HG02798 (cell line): ENCODE measurements around the gene RASL12.

Source experiments
- ATAC-seq: cut with Tn5 transposase; IDR thresholded peaks from one replicate; pipeline ENCODE4 v1.9.1; 2021; ENCODE audit warnings: mild to moderate bottlenecking; ENCODE audit not compliant: unreplicated experiment, poor library complexity

The RASL12 gene

DNA sequence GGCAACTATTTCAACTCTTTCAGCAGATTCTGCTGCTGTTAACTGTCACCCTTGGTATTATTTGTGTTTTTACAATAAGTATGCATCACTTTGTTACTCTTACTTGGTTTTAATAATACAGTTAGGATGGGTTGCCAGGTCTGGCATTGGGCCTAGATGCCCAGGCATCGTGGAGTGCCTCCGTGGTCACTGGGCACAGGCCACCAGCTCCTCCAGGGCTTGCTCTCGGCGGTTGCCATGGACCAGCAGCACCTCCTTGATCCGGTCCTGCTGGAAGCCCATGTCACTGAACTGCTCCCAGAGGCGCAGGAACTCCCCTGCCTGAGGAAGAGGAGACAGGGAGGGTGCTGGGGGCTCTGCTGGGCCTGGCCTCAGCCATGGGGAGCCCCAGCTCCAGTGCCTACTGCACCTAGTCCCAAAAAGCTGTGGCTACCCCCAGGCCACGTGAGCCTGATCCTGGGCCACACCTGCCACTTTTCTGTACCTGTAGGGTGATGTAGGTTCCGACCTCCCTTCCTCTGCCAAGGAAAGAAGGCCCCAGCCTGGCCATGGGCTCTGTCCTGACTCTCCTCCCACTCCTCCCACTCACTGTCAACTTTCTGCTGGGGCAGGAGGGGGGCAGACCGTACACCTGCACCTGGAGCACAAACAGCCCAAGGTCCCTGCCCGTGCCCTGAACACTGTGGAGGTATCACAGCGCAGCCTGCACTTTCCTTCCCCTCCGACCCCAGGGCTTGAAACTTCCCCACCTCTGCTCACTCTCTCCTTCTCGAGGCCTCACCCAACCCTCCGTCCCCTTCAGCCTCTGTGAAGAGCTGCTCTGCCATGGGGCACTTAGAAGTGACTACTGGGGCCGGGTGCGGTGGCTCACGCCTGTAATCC, 25.4 kb upstream of the RASL12 start:
- no peak for ATAC-seq

DNA sequence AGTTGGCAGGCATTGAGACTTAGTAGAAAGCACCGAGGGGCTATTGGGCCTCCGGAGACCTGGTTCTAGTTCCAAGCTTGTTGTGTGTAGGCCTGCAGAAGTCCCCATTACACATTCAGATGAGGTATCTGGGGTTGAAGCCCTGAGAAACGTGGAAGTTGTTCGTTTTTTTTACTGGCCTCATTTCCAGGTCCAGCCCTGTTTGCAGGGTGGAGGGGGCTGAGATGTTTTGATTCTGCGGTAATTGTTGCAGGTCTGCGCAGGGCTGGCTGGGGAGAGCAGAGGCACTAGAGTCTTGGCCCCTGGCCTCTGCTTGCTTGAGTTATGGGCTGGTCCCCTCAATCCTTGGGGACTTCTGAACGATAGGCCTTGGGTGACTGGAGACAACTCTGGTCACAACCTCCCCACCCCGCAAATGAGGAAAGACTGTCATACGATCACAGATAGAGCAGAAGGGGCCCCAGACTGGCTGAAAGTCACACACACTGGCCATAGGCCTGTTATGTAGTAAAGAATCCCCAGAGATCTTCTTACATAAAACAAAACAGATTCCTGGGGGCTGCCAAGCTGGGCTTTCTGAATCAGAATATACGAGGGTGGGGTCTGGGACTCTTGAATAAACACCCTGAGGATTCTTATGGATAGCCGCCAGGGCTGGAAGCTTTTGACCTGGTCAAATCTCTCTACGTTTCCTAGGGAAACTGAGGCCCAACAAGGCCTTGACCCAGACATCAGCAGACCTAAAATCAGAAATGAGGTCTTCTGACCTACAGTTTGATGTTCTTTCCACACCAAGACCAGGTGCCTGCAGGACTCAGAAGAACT, 24.4 kb upstream of the RASL12 start:
- no peak for ATAC-seq

DNA sequence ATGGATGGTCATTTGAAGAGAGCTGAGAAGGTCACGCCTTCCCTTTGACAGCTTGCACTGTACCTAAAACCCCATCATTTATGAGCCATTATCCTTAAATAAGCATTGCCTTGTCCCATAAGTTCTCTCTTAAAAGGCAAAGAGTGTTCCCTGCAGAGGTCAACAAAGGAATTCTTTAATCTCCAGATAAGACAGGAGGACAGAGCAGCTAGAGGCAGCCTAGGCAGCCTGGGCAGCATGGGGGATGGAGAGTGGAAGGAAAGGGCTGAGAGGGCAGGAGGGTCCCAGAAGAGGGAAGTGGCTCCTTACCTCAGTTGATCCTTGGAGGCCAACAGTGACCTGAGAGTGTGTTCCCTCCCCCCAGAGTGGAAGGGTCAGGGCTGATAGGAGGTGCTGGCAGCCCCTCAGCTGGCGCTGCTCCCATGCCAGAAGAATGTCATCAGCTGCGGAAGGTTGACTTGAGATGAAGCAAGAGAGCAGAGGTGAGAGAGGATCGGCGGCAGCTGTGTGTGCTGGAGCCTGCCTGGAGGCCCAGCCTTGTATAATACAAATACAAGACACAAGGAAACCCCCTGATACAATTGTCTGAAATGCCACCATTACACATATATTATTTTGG, 21.5 kb upstream of the RASL12 start:
- ATAC-seq, result no peak

DNA sequence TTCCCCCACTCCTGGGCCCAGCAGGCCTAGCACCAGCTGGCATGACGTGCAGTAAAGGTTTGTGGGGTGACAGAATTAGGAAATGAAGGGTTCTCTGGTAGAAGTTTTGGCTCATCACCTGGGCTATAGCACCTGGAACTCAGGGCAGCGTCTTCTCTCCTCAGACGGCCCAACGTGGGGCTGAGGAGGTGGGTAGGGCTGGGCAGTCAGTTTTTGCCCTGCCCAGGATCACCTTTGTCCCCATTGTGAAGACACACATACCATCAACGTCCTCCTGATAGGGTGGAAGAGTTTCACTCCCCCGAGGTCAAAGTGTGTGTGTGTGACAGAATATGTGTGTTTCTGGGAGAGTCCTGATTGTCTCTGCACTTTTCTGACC, 20.8 kb upstream of the RASL12 start:
- no peak for ATAC-seq

DNA sequence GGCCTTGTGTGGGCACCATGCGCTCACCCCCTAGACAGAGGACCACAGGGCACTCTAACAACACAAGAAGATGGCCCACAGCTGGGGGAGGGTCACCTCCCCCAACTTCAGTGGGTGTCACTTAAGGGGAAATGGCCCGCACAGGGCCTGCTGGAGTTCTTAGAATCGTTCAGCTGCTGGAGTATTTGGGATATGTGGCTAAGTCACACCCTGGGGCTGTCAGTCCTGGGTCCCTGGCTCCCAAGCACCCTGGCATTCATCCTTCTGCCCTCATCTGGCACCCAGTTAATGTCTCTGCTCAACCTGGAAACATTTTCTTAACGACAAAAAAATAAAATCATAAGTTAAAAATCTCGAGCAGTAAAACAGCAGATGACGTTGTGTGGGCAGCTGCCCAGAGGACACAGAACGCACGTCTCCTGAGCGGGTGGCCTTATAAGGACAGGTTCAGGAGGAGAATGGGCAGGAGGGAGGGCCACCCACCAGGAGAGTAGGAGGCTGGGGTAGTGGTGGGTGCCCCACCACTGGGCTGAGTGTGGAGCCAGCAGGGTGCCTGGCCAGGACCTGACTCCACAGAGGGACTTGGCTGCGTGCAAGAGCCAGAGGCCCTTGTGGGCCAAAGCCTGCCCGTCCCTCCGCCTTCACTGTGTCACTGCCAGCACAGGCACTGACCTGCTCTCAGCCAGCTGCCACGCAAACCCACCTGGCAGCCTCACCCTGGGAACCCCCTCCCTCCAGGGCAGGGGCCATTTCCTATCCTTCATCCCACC, 20.3 kb upstream of the RASL12 start:
- ATAC-seq, result no peak

DNA sequence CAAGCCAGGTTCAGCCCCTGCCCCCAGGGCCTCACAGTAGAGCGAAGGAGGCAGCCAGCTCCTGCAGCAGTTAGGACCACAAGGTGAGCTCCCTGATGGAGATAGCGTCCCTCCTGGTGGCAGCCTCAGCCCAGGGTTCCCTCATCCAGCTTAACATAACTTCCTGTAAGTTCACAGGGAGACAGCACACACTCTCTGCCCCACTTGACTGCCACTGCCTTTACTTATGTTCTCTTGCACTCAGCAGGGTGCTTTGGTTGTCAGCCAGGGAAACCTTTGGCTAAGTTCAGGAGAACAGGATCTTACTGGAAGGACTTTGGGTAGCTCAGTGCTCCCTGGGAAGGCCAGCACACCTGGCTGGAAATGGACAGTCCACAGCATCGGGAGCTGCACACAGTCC, 19.6 kb upstream of the RASL12 start:
- ATAC-seq, result no peak

DNA sequence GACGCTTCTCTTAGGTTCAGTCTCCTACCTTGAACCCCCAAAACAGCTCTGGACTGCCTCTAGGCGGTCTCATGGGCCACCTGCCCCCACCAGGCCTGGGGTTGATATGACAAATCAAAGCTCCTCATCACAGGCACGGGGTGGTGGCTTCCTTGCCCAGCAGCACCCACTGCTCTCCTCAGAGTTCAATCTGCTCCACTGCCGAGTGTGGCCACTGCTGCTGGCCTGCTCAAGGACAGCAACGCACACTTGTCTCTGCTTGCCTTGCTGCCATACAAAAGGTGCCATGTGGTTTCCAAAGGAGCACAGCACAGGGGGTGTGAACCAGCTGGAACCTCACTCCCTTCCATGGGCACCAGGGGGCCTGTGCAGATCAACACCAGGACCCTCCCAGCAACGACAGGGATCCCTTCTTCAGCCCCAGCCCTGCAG, 18.9 kb upstream of the RASL12 start:
- ATAC-seq, result no peak

DNA sequence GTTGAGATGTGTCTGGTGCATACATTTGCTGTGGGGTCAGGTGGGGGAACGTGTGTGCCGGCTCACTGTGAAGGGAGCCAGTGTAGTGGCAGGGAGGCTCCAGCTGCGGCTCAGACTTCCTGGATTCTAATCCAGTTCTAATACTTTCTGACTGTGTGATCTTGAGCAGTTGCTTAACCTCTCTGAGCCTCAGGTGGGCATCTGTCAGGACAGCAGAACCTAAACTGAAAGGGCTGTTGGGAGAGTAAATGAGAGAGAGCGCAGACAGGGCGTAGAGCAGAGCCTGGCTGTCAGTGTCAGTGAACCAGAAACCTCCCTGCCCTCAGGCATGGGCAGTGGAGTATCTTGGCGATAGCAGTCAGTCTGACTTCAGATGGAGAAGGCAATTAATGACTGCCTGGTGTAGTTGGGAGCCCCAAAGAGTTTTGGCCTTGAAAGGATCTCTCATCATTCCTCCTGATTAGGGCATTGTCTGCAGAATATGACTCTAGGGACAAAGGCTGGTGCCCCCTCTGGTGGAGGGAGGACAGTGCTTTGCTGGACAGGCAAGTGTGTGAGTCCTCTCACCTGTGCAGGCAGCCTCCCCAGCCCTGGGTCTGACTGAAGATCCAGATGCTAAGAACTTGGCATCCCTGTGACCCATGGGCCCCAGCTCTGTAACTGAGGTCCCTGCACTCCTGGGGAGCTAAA, 18.3 kb upstream of the RASL12 start:
- ATAC-seq, result no peak

DNA sequence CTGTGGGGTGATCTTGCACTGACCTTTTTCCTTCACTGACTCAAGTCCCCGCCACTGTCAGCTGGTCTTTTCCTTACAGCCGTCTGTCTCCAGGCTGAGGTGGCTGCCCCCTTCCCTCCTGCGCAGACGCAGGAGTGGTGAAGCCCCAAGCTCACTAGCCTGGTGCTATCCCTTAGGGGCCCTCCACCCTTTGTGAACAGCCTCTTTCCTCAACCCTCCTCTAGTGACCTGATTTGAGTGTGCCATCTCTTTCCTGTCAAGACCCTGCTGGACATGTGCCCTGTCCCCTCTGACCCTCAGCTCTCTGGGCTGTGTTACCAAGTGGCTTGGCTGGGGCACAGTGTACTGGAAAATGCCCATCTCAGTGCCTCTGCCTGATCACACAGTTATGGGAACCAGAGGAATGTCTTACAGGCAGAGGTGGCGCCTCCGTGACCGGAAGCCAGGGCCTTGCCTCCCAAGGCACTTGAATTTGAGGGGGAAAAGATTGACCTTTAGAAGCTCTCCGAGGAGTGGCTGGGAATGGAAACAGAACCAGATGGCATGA, 17.5 kb upstream of the RASL12 start:
- no peak for ATAC-seq

DNA sequence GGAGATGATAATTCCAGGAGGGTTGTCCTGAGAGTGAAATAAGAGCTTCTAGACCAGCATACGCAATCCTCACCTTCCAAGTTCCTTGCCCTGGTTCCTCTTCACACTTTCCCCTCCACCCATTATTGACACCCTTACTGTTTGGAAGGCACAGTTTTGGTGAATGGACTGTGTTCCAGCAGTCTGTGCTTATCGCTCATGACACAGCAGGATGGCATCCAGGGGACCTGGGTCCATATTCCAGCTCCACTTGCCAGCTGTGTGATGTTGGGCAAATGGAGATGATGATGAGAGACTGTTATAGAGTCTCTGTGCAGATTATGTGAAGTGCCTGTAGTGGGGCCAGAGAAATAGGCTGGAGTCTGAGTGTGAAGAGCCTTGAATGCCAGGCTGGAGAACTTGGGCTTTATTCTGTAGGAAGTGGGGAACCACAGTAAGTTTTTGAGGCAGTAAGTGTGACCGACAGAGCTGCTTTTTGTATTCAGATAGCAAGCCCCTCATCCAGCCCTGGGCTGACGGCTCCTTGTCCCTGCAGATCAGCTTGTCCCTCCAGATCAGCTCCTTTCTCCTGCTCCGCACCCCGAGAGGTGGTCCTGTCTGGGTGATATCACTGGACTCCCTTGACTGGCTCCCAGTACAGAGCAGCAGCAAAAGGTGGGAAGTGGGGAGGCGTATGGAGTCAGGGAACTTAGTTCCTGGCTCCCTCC, 16.9 kb upstream of the RASL12 start:
- no peak for ATAC-seq

DNA sequence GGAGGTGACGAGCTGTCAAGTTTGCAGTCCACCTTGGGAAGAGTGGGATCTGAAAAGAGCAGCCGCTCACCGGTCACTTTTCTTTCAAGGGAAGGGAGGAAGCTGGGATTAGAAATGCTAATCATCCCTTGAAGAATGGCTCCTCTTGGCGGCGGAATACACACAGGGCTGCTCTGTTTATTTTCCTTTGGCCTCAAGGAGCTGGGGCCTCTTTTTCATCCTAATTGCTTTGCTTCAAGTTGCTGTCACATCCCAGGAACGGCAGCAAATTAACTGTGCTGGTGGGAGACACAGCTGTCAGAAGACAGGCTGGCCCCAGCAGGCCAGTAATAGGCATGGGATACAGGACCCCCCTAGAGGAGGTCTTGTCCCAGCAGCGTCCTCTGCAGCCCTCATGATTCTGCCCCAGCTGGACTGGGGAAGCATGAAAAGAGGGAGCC, 15.5 kb upstream of the RASL12 start:
- no peak for ATAC-seq

DNA sequence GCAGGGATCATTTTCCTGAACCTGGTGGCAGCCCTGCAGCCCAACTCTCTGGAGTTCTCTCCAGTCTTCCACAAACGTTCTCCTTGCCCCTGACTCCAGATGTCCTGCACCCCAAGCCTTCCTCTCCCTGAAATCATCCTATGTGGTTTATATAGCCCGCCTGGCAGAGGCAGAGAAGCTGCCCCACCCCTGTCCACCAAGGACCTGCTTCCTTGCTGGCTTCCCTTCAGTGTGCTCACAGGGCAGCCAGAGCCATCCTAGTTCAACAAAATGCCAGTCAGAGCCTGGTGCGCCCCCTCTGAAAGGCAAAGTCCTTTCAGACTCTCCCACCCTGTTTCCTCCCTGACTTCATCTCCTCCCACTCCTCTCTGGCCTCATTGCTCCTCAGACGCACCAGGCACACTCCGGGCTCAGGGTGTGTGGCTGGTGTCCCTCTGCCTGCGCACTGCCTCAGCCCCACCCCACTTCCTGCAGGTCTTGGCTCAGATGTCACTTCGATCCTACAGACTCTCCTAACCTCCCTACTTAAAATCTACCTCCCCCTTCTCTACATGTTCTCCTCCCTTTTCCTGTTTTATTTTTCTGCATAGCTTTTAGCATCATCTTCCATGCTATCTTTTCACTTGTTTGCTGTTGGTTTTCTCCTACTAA, 14.6 kb upstream of the RASL12 start:
- ATAC-seq, result no peak

DNA sequence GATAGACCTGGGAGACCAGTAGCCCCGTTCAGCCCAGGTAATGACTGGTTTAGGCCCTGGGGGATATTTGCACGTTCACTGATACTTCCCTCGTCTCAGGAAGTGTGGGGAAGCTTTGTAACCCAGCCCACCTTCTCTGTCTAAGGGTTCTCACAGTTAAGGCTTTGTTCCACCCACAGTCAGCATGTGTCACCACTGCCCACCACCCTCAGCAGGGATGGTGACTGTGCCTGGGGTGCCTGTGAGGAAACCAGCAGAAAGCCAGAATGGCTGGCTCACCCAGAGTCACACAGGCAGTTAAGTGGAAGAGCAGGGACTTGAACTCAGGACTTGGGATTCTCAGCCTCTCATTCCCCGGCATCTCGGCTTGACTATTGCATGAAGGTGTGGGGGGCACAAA, 14.0 kb upstream of the RASL12 start:
- no peak for ATAC-seq

DNA sequence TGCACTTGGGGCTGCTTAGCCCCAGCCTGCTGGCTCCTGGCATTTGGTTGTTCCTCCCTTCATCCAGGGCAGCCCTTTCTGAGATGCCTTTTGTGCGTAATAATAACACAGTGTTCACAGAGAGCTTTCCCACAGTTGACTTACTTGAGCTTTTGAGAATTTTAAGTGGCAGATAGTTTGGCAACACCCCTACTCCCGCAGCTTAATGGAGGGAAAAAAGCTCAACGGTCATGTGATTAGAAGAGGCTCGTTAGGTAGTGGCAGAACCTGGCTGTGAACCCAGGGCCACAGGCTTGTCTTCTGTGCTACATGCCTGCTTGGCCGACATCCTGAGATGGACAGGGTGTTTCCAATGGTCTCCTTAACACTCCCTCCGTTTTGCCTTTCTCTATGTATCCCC, 13.5 kb upstream of the RASL12 start:
- ATAC-seq, result no peak

DNA sequence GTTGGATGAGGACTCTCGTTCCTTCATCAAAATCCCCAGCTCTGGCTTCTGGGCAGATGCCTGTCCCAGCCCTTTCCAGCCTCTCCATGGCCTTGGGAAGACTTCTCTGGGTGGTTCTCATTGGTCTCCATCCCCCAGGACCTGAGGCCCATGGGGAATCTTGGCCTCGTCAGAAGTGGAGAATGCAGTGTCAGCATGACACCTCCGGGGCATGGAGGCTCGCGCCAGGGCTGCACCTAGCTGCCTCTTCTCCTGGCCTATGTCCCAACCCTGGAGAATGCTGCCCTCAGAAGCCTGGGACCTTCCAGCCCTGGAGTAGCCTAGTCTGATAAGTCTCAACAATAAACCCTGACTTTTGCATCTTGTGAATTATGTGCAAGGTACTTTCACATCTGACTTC, 11.8 kb upstream of the RASL12 start:
- no peak for ATAC-seq

DNA sequence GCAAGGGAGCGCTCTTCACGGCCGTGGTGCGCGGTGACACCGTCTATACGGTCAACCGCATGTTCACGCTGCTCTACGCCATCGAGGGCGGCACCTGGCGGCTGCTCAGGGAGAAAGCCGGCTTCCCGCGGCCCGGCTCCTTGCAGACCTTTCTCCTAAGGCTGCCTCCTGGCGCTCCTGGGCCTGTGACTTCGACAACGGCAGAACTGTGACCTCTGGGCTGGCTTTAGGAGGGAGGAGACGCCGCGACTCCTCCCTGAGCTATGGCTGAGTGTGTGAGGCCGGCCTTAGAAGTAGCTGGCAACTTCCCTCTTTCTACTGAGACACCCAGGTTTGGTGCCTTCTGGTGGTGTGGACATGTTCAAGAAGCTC, 10.2 kb upstream of the RASL12 start:
- ATAC-seq, result no peak

DNA sequence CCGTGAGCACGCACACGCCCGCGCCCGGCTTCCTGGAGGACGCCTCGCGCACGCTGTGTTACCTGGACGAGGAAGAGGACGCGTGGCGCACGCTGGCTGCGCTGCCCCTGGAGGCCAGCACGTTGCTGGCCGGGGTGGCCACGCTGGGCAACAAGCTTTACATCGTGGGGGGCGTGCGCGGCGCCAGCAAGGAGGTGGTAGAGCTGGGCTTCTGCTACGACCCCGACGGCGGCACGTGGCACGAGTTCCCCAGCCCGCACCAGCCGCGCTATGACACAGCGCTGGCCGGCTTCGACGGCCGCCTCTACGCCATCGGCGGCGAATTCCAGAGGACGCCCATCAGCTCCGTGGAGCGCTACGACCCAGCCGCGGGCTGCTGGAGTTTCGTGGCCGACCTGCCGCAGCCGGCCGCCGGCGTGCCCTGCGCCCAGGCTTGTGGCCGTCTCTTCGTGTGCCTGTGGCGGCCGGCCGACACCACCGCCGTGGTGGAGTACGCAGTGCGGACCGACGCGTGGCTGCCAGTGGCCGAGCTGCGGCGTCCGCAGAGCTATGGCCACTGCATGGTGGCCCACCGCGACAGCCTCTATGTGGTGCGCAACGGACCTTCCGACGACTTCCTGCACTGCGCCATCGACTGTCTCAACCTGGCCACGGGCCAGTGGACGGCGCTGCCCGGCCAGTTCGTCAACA, 9.6 kb upstream of the RASL12 start:
- no peak for ATAC-seq
